Activated T-helper 1 cell treated with anti-CD3 and anti-CD28 coated beads, Interleukin-2, amount 50 U/mL, for 16 hours (primary cell): Measurements from ENCODE around the gene PLA2G7.

ENCODE experiments used
- DNase-seq, 2 donors: peaks; one replicate each; pipeline ENCODE4 v3.0.0-alpha.2; 2020; ENCODE audit warnings: low read depth in 1 of 2, low spot score in 1 of 2

The PLA2G7 gene

GRCh38 chr6:46689657-46690056, 45.5 kb downstream of the PLA2G7 start:
- no peak for DNase-seq

GRCh38 chr6:46688966-46689335, 46.2 kb downstream of the PLA2G7 start:
- no peak for DNase-seq

- no peak for DNase-seq
These were observed 46.8 kb downstream of the PLA2G7 start for GRCh38 chr6:46688117-46688965.

- DNase-seq, result no peak
These were observed 47.5 kb downstream of the PLA2G7 start, which contains the start of gene TDRD6 for GRCh38 chr6:46687619-46688097. TSS of gene TDRD6 (plus strand) at chr6:46687885. CDS start at chr6:46688129, 244 bp downstream.

- no peak for DNase-seq
These were observed 50.4 kb downstream of the PLA2G7 start for GRCh38 chr6:46684771-46685170.

- no peak for DNase-seq
These were observed 57.9 kb downstream of the PLA2G7 start for GRCh38 chr6:46677314-46677654.

- no peak for DNase-seq
These were observed 58.4 kb downstream of the PLA2G7 start for GRCh38 chr6:46676604-46677313.

- DNase-seq, result no peak
These were observed 60.8 kb downstream of the PLA2G7 start for GRCh38 chr6:46674410-46674809.

- DNase-seq, result no peak
These were observed 67.8 kb downstream of the PLA2G7 start for GRCh38 chr6:46667377-46667776.

- DNase-seq, result no peak
These were observed 73.7 kb downstream of the PLA2G7 start for GRCh38 chr6:46661483-46661882.

- no peak for DNase-seq
These were observed 77.5 kb downstream of the PLA2G7 start for GRCh38 chr6:46657642-46658041.

- no peak for DNase-seq
These were observed 79.4 kb downstream of the PLA2G7 start for GRCh38 chr6:46655803-46656202.
